Measurements from ENCODE around the gene REEP5.
"Not testable (repeated sequence)": the region's sequence is repeated elsewhere in the genome, so short reads cannot be mapped to it uniquely, and the experiment has no call there.

The REEP5 gene

GRCh38 chr5:112892776-112893175 is 29.3 kb downstream of the REEP5 start:
- H3K4me1 Mint-ChIP-seq, result peaks cover 19% of the 10 kb centered on the region
- peaks cover 5% of the 10 kb centered on the region for H3K9me3 Mint-ChIP-seq
- peaks cover 48% of the 10 kb centered on the region for H3K36me3 Mint-ChIP-seq
- H3K27me3 Mint-ChIP-seq, result no peaks in the 10 kb centered on the region
- CTCF ChIA-PET, result no interaction called here
- DNase-seq, result no peak
- H3K27ac Mint-ChIP-seq, result no peak overlapping the region
- H3K4me3 Mint-ChIP-seq, result no peak overlapping the region

- H3K27ac Mint-ChIP-seq, DNase-seq, H3K27me3 Mint-ChIP-seq, CTCF ChIA-PET, H3K4me3 Mint-ChIP-seq, H3K9me3 Mint-ChIP-seq: not testable (repeated sequence)
- Mint-ChIP-seq H3K36me3 (peaks cover 47% of the 10 kb centered on the region), H3K4me1 (peaks cover 26% of the 10 kb centered on the region)
Observed at GRCh38 chr5:112892066-112892465, 30.0 kb downstream of the REEP5 start.

GRCh38 chr5:112886975-112887374 is 35.1 kb downstream of the REEP5 start:
- Mint-ChIP-seq H3K4me1 (peaks cover 47% of the 10 kb centered on the region), H3K27me3 (no peaks in the 10 kb centered on the region), H3K4me3 (no peak overlapping the region), H3K9me3 (peaks cover 5% of the 10 kb centered on the region), H3K36me3 (peaks cover 50% of the 10 kb centered on the region), H3K27ac (peak overlapping the region; percentile 81)
- DNase-seq, result peak; percentile 43
- CTCF ChIA-PET, result interaction anchor here (0.6 kb wide), 1 partner anchor 35 kb away, joined by 3 read pairs; the partner anchor contains the start of gene REEP5

GRCh38 chr5:112885001-112885400 is 37.0 kb downstream of the REEP5 start:
- peaks cover 54% of the 10 kb centered on the region for H3K4me1 Mint-ChIP-seq
- H3K9me3 Mint-ChIP-seq, result peaks cover 5% of the 10 kb centered on the region
- H3K4me3 Mint-ChIP-seq, result no peak overlapping the region
- no peak for DNase-seq
- H3K27ac Mint-ChIP-seq, result peak overlapping the region; percentile 46
- CTCF ChIA-PET, result no interaction called here
- H3K36me3 Mint-ChIP-seq, result peaks cover 48% of the 10 kb centered on the region
- H3K27me3 Mint-ChIP-seq, result no peaks in the 10 kb centered on the region

- CTCF ChIA-PET, result no interaction called here
- peaks cover 56% of the 10 kb centered on the region for H3K4me1 Mint-ChIP-seq
- no peak overlapping the region for H3K27ac Mint-ChIP-seq
- no peaks in the 10 kb centered on the region for H3K27me3 Mint-ChIP-seq
- no peaks in the 10 kb centered on the region for H3K9me3 Mint-ChIP-seq
- peaks cover 45% of the 10 kb centered on the region for H3K36me3 Mint-ChIP-seq
- no peak for DNase-seq
- no peak overlapping the region for H3K4me3 Mint-ChIP-seq
Observed at GRCh38 chr5:112883192-112883591, 38.8 kb downstream of the REEP5 start.

GRCh38 chr5:112880219-112880964 is 41.6 kb downstream of the REEP5 start:
- H3K27ac Mint-ChIP-seq, result peak overlapping the region; percentile 86
- CTCF ChIA-PET, result interaction anchor here (0.9 to 1.5 kb wide), 6 partner anchors 32 to 116 kb away, joined by 3 to 7 read pairs (median 3); no protein-coding TSS in a partner anchor

GRCh38 chr5:112878760-112879159 is 43.3 kb downstream of the REEP5 start:
- Mint-ChIP-seq H3K27ac (peak overlapping the region; percentile 83), H3K4me3 (peak overlapping the region; percentile 1), H3K9me3 (no peaks in the 10 kb centered on the region), H3K36me3 (peaks cover 48% of the 10 kb centered on the region), H3K27me3 (no peaks in the 10 kb centered on the region), H3K4me1 (peaks cover 59% of the 10 kb centered on the region)
- peak; percentile 78 for DNase-seq
- CTCF ChIA-PET, result interaction anchor here (1.0 to 1.5 kb wide), 2 partner anchors 43 to 97 kb away, joined by 3 to 4 read pairs; partner anchors contain the start of gene DCP2

More at GRCh38 chr5:112880219-112880964, 41.6 kb downstream of the REEP5 start:
- H3K4me1 Mint-ChIP-seq, result peaks cover 50% of the 10 kb centered on the region
- H3K36me3 Mint-ChIP-seq, result peaks cover 43% of the 10 kb centered on the region
- H3K27me3 Mint-ChIP-seq, result no peaks in the 10 kb centered on the region
- H3K4me3 Mint-ChIP-seq, result no peak overlapping the region
- DNase-seq, result no peak
- H3K9me3 Mint-ChIP-seq, result no peaks in the 10 kb centered on the region

- peak overlapping the region; percentile 83 for H3K27ac Mint-ChIP-seq
- H3K4me1 Mint-ChIP-seq, result peaks cover 64% of the 10 kb centered on the region
- no peak overlapping the region for H3K4me3 Mint-ChIP-seq
- H3K9me3 Mint-ChIP-seq, result no peaks in the 10 kb centered on the region
- no peaks in the 10 kb centered on the region for H3K27me3 Mint-ChIP-seq
- no peak for DNase-seq
- CTCF ChIA-PET, result interaction anchor here (1.0 to 1.5 kb wide), 2 partner anchors 43 to 98 kb away, joined by 3 to 4 read pairs; partner anchors contain the start of gene DCP2
- H3K36me3 Mint-ChIP-seq, result peaks cover 51% of the 10 kb centered on the region
Observed at GRCh38 chr5:112878101-112878500, 43.9 kb downstream of the REEP5 start.

GRCh38 chr5:112876362-112876761 is 45.7 kb downstream of the REEP5 start:
- no peaks in the 10 kb centered on the region for H3K27me3 Mint-ChIP-seq
- H3K4me3 Mint-ChIP-seq, result no peak overlapping the region
- DNase-seq, result no peak
- H3K36me3 Mint-ChIP-seq, result peaks cover 60% of the 10 kb centered on the region
- CTCF ChIA-PET, result no interaction called here
- no peaks in the 10 kb centered on the region for H3K9me3 Mint-ChIP-seq
- peaks cover 71% of the 10 kb centered on the region for H3K4me1 Mint-ChIP-seq
- H3K27ac Mint-ChIP-seq, result peak overlapping the region; percentile 49

- Mint-ChIP-seq H3K9me3 (no peaks in the 10 kb centered on the region), H3K4me1 (peaks cover 67% of the 10 kb centered on the region), H3K27me3 (no peaks in the 10 kb centered on the region), H3K36me3 (peaks cover 70% of the 10 kb centered on the region), H3K27ac (no peak overlapping the region), H3K4me3 (no peak overlapping the region)
- CTCF ChIA-PET, result interaction anchor here (1.7 kb wide), 1 partner anchor 33 kb away, joined by 4 read pairs; no protein-coding TSS in a partner anchor
- DNase-seq, result no peak
Observed at GRCh38 chr5:112870966-112871365, 51.1 kb downstream of the REEP5 start.

GRCh38 chr5:112869948-112870347 is 52.1 kb downstream of the REEP5 start:
- Mint-ChIP-seq H3K9me3 (no peaks in the 10 kb centered on the region), H3K36me3 (peaks cover 68% of the 10 kb centered on the region), H3K4me3 (no peak overlapping the region), H3K27ac (peak overlapping the region; percentile 84), H3K27me3 (no peaks in the 10 kb centered on the region), H3K4me1 (peaks cover 66% of the 10 kb centered on the region)
- DNase-seq, result peak; percentile 40
- CTCF ChIA-PET, result interaction anchor here (1.7 kb wide), 1 partner anchor 34 kb away, joined by 4 read pairs; no protein-coding TSS in a partner anchor

GRCh38 chr5:112867411-112867810 is 54.6 kb downstream of the REEP5 start:
- CTCF ChIA-PET, result interaction anchor here (0.7 to 1.3 kb wide), 4 partner anchors 19 to 129 kb away, joined by 3 to 4 read pairs (median 4); no protein-coding TSS in a partner anchor
- Mint-ChIP-seq H3K4me3 (no peak overlapping the region), H3K27ac (peak overlapping the region; percentile 9), H3K4me1 (peaks cover 65% of the 10 kb centered on the region), H3K9me3 (no peaks in the 10 kb centered on the region), H3K27me3 (no peaks in the 10 kb centered on the region), H3K36me3 (peaks cover 69% of the 10 kb centered on the region)
- DNase-seq, result no peak

GRCh38 chr5:112866739-112867138 is 55.3 kb downstream of the REEP5 start:
- peak overlapping the region; percentile 19 for H3K27ac Mint-ChIP-seq
- DNase-seq, result no peak
- no peaks in the 10 kb centered on the region for H3K27me3 Mint-ChIP-seq
- H3K9me3 Mint-ChIP-seq, result no peaks in the 10 kb centered on the region
- H3K4me3 Mint-ChIP-seq, result no peak overlapping the region
- CTCF ChIA-PET, result interaction anchor here (0.7 kb wide), 1 partner anchor 45 kb away, joined by 4 read pairs; no protein-coding TSS in a partner anchor
- peaks cover 68% of the 10 kb centered on the region for H3K4me1 Mint-ChIP-seq
- peaks cover 69% of the 10 kb centered on the region for H3K36me3 Mint-ChIP-seq

GRCh38 chr5:112865128-112865527 is 56.9 kb downstream of the REEP5 start:
- H3K4me1 Mint-ChIP-seq, result peaks cover 69% of the 10 kb centered on the region
- H3K27ac Mint-ChIP-seq, result no peak overlapping the region
- DNase-seq, result no peak
- CTCF ChIA-PET, result interaction anchor here (0.6 kb wide), 2 partner anchors 17 to 98 kb away, joined by 3 read pairs; no protein-coding TSS in a partner anchor
- H3K9me3 Mint-ChIP-seq, result no peaks in the 10 kb centered on the region
- peaks cover 60% of the 10 kb centered on the region for H3K36me3 Mint-ChIP-seq
- H3K4me3 Mint-ChIP-seq, result no peak overlapping the region
- H3K27me3 Mint-ChIP-seq, result no peaks in the 10 kb centered on the region
